ENCODE data around the gene ATXN7L3. TPM values are rescaled to one million over a fixed set of nuclear protein-coding genes. Genes with fewer than 3 reads are reported as not detected.

Gene ATXN7L3
- total RNA-seq, 1 donor from 2014 or later = 38.9 TPM

- Mint-ChIP-seq H3K27me3 (ENCODE audit: insufficient read depth, low read depth) (peaks cover 4% of the 10 kb centered on the region), H3K36me3 (peaks cover 5% of the 10 kb centered on the region), H3K4me3 (no peak within 1 kb of the TSS), H3K4me1 (peaks cover 21% of the 10 kb centered on the region), H3K9me3 (no peaks in the 10 kb centered on the region), H3K27ac (no peak within 1 kb of the TSS)
- Histone ChIP-seq H3K4me1 (peaks cover 11% of the 10 kb centered on the region), H3F3A (ENCODE audit: low read depth) (peaks cover 3% of the 10 kb centered on the region), H3K9ac (no peak within 1 kb of the TSS), H3K27ac (no peak within 1 kb of the TSS), H4K20me1 (ENCODE audit: low read depth) (no peaks in the 10 kb centered on the region), H3K36me3 (no peaks in the 10 kb centered on the region), H3K4me2 (peak within 1 kb of the TSS; percentile 45), H2AFZ (replicated peaks) (no peak within 1 kb of the TSS), H3K9me3 (ENCODE audit: low read depth) (no peaks in the 10 kb centered on the region), H3K27me3 (no peaks in the 10 kb centered on the region), H3K4me3 (no peak within 1 kb of the TSS), H3K79me2 (ENCODE audit: low read depth) (no peaks in the 10 kb centered on the region)
- DNase-seq (ENCODE audit: low spot score) = peak; percentile 40
- peak; percentile 19 for TF ChIP-seq CTCF (IDR thresholded peaks at IDR 0.05)
- TF ChIP-seq EZH2phosphoT487 (IDR thresholded peaks at IDR 0.05) = no peak
- no peak for TF ChIP-seq EZH2 (IDR thresholded peaks at IDR 0.05)
Observed at GRCh38 chr17:44170499-44171201, 29.0 kb downstream of the ATXN7L3 start, which contains the start of gene ASB16. TSS of gene ASB16 (plus strand) at chr17:44170704. CDS start at chr17:44170790, 86 bp downstream.

- Mint-ChIP-seq H3K27me3 (ENCODE audit: insufficient read depth, low read depth) (peaks cover 4% of the 10 kb centered on the region), H3K4me3 (no peak overlapping the region), H3K4me1 (peaks cover 21% of the 10 kb centered on the region), H3K36me3 (peaks cover 2% of the 10 kb centered on the region), H3K9me3 (no peaks in the 10 kb centered on the region), H3K27ac (no peak overlapping the region)
- DNase-seq (ENCODE audit: low spot score) = no peak
- no peak overlapping the region for H2AFZ ChIP-seq (replicated peaks)
- H3K9me3 ChIP-seq (ENCODE audit: low read depth) = no peaks in the 10 kb centered on the region
- H3K27ac ChIP-seq = no peak overlapping the region
- no peaks in the 10 kb centered on the region for H3K36me3 ChIP-seq
- no peaks in the 10 kb centered on the region for H3K27me3 ChIP-seq
- no peak overlapping the region for H3K4me2 ChIP-seq
- H3F3A ChIP-seq (ENCODE audit: low read depth) = peaks cover 3% of the 10 kb centered on the region
- H3K4me1 ChIP-seq = peaks cover 11% of the 10 kb centered on the region
- H3K79me2 ChIP-seq (ENCODE audit: low read depth) = no peaks in the 10 kb centered on the region
- TF ChIP-seq CTCF (IDR thresholded peaks at IDR 0.05) = no peak
- TF ChIP-seq EZH2phosphoT487 (IDR thresholded peaks at IDR 0.05) = no peak
- no peak for TF ChIP-seq EZH2 (IDR thresholded peaks at IDR 0.05)
- H3K9ac ChIP-seq = no peak overlapping the region
- H3K4me3 ChIP-seq = no peak overlapping the region
- no peaks in the 10 kb centered on the region for H4K20me1 ChIP-seq (ENCODE audit: low read depth)
Observed at GRCh38 chr17:44170135-44170498, 29.6 kb downstream of the ATXN7L3 start.

- peaks cover 21% of the 10 kb centered on the region for H3K4me1 Mint-ChIP-seq
- no peak overlapping the region for H3K4me3 ChIP-seq
- no peak overlapping the region for H3K27ac ChIP-seq
- no peaks in the 10 kb centered on the region for H3K9me3 Mint-ChIP-seq
- TF ChIP-seq EZH2 (IDR thresholded peaks at IDR 0.05) (no peak), CTCF (IDR thresholded peaks at IDR 0.05) (no peak), EZH2phosphoT487 (IDR thresholded peaks at IDR 0.05) (no peak)
- H3K9ac ChIP-seq = no peak overlapping the region
- H3K79me2 ChIP-seq (ENCODE audit: low read depth) = no peaks in the 10 kb centered on the region
- H4K20me1 ChIP-seq (ENCODE audit: low read depth) = no peaks in the 10 kb centered on the region
- no peaks in the 10 kb centered on the region for H3K36me3 ChIP-seq
- H3K27me3 Mint-ChIP-seq (ENCODE audit: insufficient read depth, low read depth) = peaks cover 5% of the 10 kb centered on the region
- no peak for DNase-seq (ENCODE audit: low spot score)
- no peak overlapping the region for H2AFZ ChIP-seq (replicated peaks)
- H3K4me3 Mint-ChIP-seq = no peak overlapping the region
- peaks cover 3% of the 10 kb centered on the region for H3F3A ChIP-seq (ENCODE audit: low read depth)
- H3K4me1 ChIP-seq = peaks cover 11% of the 10 kb centered on the region
- no peak overlapping the region for H3K4me2 ChIP-seq
- H3K27me3 ChIP-seq = no peaks in the 10 kb centered on the region
- H3K9me3 ChIP-seq (ENCODE audit: low read depth) = no peaks in the 10 kb centered on the region
- no peak overlapping the region for H3K27ac Mint-ChIP-seq
- no peaks in the 10 kb centered on the region for H3K36me3 Mint-ChIP-seq
Observed at GRCh38 chr17:44167181-44167861, 32.4 kb downstream of the ATXN7L3 start.

Measured in neural progenitor cell (in vitro differentiated cells).